SJSA1 (cell line): ENCODE measurements around the gene NEK8. TPM values are rescaled to one million over a fixed set of nuclear protein-coding genes. Genes with fewer than 3 reads are reported as not detected.

ENCODE experiments used
- DNase-seq, 2 experiments: peaks; one replicate each; pipeline ENCODE4 v3.0.0-alpha.2; 2015 to 2020; ENCODE audit warnings: low spot score in 2 of 2, low read depth in 1 of 2
- H3K27ac ChIP-seq: fragments of 250-450 bp; sonication (Bioruptor Pico); 2 replicates; pipeline ENCODE4 v1.5.1; 2020; ENCODE audit warnings: mild to moderate bottlenecking, moderate library complexity
- H3K27me3 ChIP-seq: fragments of 250-450 bp; sonication (Bioruptor Pico); replicated peaks from 2 replicates; pipeline ENCODE4 v1.5.1; 2020; ENCODE audit warnings: mild to moderate bottlenecking, moderate library complexity
- H3K36me3 ChIP-seq: fragments of 250-450 bp; sonication (Bioruptor Pico); 2 replicates; pipeline ENCODE4 v1.5.1; 2020; ENCODE audit warnings: mild to moderate bottlenecking
- H3K4me1 ChIP-seq: fragments of 250-450 bp; sonication (Bioruptor Pico); replicated peaks from 2 replicates; pipeline ENCODE4 v1.6.1; 2021; ENCODE audit warnings: mild to moderate bottlenecking
- H3K4me3 ChIP-seq: fragments of 250-450 bp; sonication (Bioruptor Pico); 2 replicates; pipeline ENCODE4 v1.5.1; 2020; ENCODE audit warnings: mild to moderate bottlenecking
- H3K9me3 ChIP-seq: fragments of 250-450 bp; sonication (Bioruptor Pico); replicated peaks from 2 replicates; pipeline ENCODE4 v1.5.1; 2020; ENCODE audit warnings: mild to moderate bottlenecking
- total RNA-seq: library from RNA; depleted of rRNA; stranded (reverse); fragments of >200 nt; shearing (Covaris generic); gene quantifications from 2 replicates; pipeline ENCODE4 v1.2.3, GENCODE V29; 2014; rRNA removed

Gene NEK8
- total RNA-seq, result 1.1 and 2.2 TPM in 2 replicates

DNA sequence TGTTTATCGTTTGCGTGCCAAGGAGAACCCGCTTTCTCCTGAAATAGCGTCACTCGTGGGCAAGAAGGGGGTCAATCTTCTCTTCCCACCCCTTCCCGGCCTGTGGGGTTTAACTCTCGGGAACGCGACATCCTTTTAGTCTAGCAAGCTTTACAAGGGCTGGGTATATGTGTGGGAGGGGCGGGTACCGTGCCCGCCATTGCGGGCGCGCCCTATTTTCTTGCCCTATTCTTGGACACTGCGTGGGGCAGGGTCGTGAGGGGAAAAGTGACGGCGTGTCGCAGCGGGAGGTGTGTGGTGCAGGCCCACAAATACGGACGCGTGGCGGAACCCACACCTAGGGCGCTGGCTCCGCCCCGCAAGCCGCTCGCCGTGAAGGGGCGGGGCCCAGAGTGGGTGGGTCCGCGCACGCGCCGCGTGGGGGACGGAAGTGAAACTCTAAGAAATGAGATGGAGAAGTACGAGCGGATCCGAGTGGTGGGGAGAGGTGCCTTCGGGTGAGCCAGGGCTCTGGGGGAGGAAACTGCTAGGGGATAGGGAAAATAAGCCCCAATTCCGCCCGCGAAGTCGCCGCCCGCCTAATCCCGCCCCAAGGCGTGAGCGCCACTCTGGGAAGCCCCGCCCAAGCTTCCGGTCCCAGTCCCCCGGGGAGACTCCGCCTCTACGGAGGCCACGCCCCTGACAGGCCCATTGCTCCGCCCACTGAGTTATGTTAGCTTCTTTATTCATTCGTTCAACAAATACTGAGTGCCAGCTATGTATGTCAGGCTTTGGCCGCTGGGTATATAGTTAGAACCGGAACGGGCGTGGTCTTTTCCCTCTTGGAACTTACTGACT lies at the start of gene NEK8:
Gene NEK8 (plus strand): TSS at position 425 of the 837 bp plus-strand sequence. CDS start 26 bp downstream, at position 451.
- Histone ChIP-seq H3K4me1 (peaks cover 46% of the 10 kb centered on the region), H3K9me3 (no peaks in the 10 kb centered on the region), H3K27ac (peak within 1 kb of the TSS; percentile 87), H3K4me3 (peak within 1 kb of the TSS; percentile 59), H3K36me3 (peaks cover 21% of the 10 kb centered on the region), H3K27me3 (no peaks in the 10 kb centered on the region)
- DNase-seq, result peak; percentile 95 to 96

DNA sequence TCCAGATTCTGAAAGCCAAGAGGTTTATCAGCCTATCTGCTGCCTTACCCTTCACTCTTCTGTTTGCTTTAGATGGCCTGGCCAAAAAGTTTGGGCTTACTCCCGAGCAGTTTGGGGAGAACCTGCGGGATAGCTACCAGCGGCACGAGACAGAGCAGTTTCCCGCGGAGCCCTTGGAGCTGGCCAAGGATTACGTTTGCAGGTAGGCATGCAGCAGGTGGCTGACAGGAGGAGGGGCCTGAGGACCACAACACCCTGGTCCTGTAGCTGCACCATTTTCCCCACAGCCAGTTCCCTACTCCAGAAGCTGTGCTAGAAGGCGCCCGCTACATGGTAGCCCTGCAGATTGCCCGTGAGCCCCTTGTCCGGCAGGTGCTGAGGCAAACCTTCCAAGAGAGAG lies 45.9 kb upstream of the NEK8 start:
- Histone ChIP-seq H3K27me3 (no peaks in the 10 kb centered on the region), H3K4me1 (no peaks in the 10 kb centered on the region)
- DNase-seq, result no peak

GRCh38 chr17:28684963-28685362 lies 43.6 kb upstream of the NEK8 start:
- H3K36me3 ChIP-seq, result peaks cover 97% of the 10 kb centered on the region
- DNase-seq, result no peak

More for the DNA sequence above, 45.9 kb upstream of the NEK8 start:
- Histone ChIP-seq H3K36me3 (peaks cover 97% of the 10 kb centered on the region), H3K4me3 (no peak overlapping the region), H3K9me3 (no peaks in the 10 kb centered on the region), H3K27ac (no peak overlapping the region)

GRCh38 chr17:28685366-28685765 lies 43.2 kb upstream of the NEK8 start:
- no peak for DNase-seq
- Histone ChIP-seq H3K27me3 (no peaks in the 10 kb centered on the region), H3K9me3 (no peaks in the 10 kb centered on the region), H3K27ac (no peak overlapping the region), H3K4me1 (no peaks in the 10 kb centered on the region), H3K4me3 (no peak overlapping the region), H3K36me3 (peaks cover 97% of the 10 kb centered on the region)

More at GRCh38 chr17:28684963-28685362, 43.6 kb upstream of the NEK8 start:
- Histone ChIP-seq H3K4me3 (no peak overlapping the region), H3K9me3 (no peaks in the 10 kb centered on the region), H3K27me3 (no peaks in the 10 kb centered on the region), H3K27ac (no peak overlapping the region), H3K4me1 (no peaks in the 10 kb centered on the region)

- no peaks in the 10 kb centered on the region for H3K9me3 ChIP-seq
- no peak overlapping the region for H3K4me3 ChIP-seq
- H3K27me3 ChIP-seq, result no peaks in the 10 kb centered on the region
- DNase-seq, result no peak
- peaks cover 97% of the 10 kb centered on the region for H3K36me3 ChIP-seq
- no peak overlapping the region for H3K27ac ChIP-seq
- no peaks in the 10 kb centered on the region for H3K4me1 ChIP-seq
Measured at GRCh38 chr17:28686296-28686695, 42.3 kb upstream of the NEK8 start.

- Histone ChIP-seq H3K9me3 (no peaks in the 10 kb centered on the region), H3K4me1 (no peaks in the 10 kb centered on the region), H3K4me3 (no peak overlapping the region), H3K27ac (no peak overlapping the region), H3K36me3 (peaks cover 88% of the 10 kb centered on the region), H3K27me3 (no peaks in the 10 kb centered on the region)
- no peak for DNase-seq
Measured at GRCh38 chr17:28688481-28688880, 40.1 kb upstream of the NEK8 start.

DNA sequence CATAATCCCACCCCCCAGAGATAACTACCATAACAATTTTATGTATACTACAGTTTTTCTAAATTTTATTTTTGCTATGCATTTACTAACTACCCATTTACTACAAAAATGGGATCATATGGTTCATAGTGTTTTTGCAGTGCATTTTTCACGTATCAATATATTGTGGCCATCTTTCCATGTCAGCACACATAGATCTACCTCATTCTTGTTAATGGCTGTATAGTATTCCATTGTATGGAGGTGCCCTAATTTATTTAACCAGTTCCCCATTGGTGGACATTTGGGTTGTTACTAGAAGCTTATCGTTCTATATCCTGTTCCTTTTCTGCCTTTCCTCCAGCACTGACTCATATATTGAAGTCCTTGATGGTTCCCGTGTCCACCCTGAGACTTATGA lies 39.6 kb upstream of the NEK8 start:
- no peak overlapping the region for H3K4me3 ChIP-seq
- H3K27me3 ChIP-seq, result no peaks in the 10 kb centered on the region
- no peaks in the 10 kb centered on the region for H3K9me3 ChIP-seq
- no peak for DNase-seq
- H3K4me1 ChIP-seq, result no peaks in the 10 kb centered on the region
- H3K27ac ChIP-seq, result no peak overlapping the region
- peaks cover 89% of the 10 kb centered on the region for H3K36me3 ChIP-seq

DNA sequence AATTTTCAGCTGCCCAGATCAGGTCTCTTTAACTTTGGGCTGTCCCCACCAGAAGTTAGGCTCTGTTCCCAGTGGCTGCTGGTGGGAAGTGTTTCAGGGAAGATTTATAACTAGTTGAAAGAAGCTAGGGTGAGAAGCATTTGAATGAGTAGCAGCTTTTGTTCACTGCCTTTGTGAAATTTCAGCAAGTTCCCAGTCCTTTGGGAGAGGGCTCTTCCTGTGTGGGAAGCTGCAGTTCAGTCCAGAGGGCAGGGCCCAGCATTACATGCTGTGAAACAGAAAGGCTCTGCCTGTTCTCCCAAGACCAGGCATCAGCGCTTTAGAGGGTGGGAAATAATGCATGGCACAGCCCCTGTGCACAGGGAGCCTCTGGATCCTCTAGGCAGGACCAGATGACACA lies 34.7 kb upstream of the NEK8 start:
- no peak for DNase-seq
- no peak overlapping the region for H3K4me3 ChIP-seq
- H3K36me3 ChIP-seq, result peaks cover 91% of the 10 kb centered on the region
- H3K9me3 ChIP-seq, result no peaks in the 10 kb centered on the region
- H3K4me1 ChIP-seq, result no peaks in the 10 kb centered on the region
- no peak overlapping the region for H3K27ac ChIP-seq
- H3K27me3 ChIP-seq, result no peaks in the 10 kb centered on the region

GRCh38 chr17:28698253-28698941 lies 30.2 kb upstream of the NEK8 start:
- Histone ChIP-seq H3K36me3 (peaks cover 99% of the 10 kb centered on the region), H3K4me1 (no peaks in the 10 kb centered on the region), H3K27ac (no peak overlapping the region), H3K9me3 (no peaks in the 10 kb centered on the region), H3K4me3 (no peak overlapping the region), H3K27me3 (no peaks in the 10 kb centered on the region)
- no peak for DNase-seq

DNA sequence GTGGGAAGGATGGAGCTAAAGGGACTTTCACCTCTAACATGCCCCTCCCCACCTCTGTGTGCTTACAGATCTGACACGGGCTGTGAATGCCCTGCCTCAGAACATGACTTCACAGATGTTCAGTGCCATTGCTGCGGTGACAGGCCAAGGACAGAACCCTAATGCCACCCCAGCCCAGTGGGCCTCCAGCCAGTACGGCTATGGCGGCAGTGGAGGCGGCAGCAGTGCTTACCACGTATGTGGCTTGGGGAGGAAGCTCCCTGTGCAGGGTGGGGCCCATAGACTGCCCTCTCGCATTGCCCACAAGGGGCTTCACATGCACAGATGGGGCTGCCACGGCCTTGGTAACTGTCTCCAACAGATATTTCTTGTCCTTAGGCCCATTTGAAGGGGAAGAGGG lies 28.3 kb upstream of the NEK8 start:
- Histone ChIP-seq H3K27ac (no peak overlapping the region), H3K27me3 (no peaks in the 10 kb centered on the region), H3K36me3 (peaks cover 98% of the 10 kb centered on the region), H3K9me3 (no peaks in the 10 kb centered on the region), H3K4me1 (no peaks in the 10 kb centered on the region), H3K4me3 (no peak overlapping the region)
- no peak for DNase-seq

DNA sequence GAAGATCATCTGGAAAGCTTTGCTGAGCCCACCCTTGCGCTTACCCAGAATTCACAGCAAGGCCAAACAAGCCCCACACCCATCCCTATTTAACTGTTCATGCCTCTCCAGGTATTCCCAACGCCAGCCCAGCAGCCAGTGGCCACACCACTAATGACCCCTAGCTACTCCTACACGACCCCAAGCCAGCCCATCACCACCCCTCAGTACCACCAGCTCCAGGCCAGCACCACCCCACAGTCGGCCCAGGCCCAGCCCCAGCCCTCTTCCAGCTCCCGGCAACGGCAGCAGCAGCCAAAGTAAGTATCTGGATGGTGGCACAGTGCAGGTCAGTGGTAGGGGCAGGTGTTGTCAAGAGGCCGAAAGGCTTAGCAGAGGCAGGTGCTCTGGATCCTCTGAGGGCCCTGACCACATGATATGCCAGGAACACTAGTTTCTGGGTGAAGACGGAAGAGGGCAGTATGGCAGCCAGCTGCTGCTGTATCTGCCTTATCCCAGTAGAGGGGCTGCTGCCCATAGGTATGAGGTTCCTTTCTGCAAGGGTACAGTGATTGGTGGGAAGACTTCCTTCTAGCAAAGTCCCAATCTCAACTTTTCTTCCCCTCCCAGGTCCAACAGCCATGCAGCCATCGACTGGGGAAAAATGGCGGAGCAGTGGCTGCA lies 27.6 kb upstream of the NEK8 start:
- Histone ChIP-seq H3K27me3 (no peaks in the 10 kb centered on the region), H3K36me3 (peaks cover 96% of the 10 kb centered on the region), H3K9me3 (no peaks in the 10 kb centered on the region), H3K4me3 (no peak overlapping the region), H3K4me1 (no peaks in the 10 kb centered on the region), H3K27ac (no peak overlapping the region)
- no peak for DNase-seq

DNA sequence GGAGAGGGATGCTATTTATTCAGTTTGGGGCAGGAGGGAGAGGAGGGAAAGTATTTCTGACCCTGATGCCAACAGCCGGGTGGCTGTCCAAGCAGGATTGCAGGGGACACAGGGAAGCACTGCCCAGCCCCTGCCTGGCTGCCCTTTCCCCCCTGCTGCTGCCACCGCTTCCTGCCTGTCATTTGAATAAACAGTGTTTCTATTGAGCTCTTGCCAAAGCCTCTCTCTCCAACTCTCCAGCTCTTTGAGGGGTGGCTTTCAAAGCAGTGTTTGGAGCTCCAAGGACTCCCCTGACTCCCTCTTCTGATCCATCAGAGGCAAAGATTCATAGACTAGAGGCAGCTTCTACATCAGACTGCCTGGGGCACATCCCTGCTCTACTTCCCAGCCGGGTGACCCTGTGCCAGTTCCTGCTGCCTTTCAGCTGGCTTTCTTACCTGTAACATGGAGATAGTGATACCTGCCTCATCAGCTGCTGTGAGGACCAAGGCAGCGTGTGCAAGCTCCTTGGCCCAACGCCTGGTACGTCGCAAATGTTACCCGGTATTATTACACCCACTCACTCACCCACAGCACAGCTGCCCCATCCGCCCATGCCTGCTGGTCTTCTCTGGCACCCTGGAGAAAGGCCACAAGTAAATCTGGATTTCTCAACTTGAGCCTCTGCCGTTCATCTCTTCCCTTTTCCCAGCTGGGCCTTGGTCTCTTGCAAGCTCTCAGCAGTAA lies 26.4 kb upstream of the NEK8 start:
- Histone ChIP-seq H3K27ac (no peak overlapping the region), H3K4me1 (no peaks in the 10 kb centered on the region), H3K36me3 (peaks cover 89% of the 10 kb centered on the region), H3K9me3 (no peaks in the 10 kb centered on the region), H3K27me3 (no peaks in the 10 kb centered on the region), H3K4me3 (no peak overlapping the region)
- DNase-seq, result no peak

DNA sequence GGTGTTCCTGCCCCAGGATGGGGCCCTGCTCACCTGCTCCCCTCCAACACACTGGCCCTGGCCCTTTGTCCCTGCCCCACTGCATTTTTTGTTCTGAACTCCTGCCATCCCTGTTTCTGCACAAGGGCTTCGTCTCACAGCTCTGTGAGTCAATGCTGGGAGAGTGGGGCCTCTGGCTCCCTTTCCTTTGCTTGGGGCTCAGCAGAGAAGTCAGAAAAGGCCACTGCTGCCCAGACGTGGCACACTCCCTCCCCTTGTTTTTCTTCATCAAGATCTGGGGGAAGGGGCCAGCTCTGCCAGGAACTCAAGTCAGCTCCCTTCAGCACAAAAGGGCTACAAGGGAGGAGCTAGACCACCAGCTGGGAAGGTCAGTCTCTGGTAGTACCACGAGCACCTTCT lies 25.8 kb upstream of the NEK8 start:
- no peaks in the 10 kb centered on the region for H3K9me3 ChIP-seq
- no peaks in the 10 kb centered on the region for H3K4me1 ChIP-seq
- H3K27ac ChIP-seq, result no peak overlapping the region
- peaks cover 85% of the 10 kb centered on the region for H3K36me3 ChIP-seq
- H3K4me3 ChIP-seq, result no peak overlapping the region
- no peaks in the 10 kb centered on the region for H3K27me3 ChIP-seq
- no peak for DNase-seq
